Muscle layer of colon (tissue), 2 donors: ENCODE data around the gene ASAH2B.
A peak's percentile ranks its signal among the peaks of the same experiment; 100 is the strongest.
"Not testable (repeated sequence)": the region's sequence is repeated elsewhere in the genome, so short reads cannot be mapped to it uniquely, and the experiment has no call there.

Source experiments
- H3K27ac ChIP-seq: one replicate; pipeline ENCODE4 v1.7.0; 2013; ENCODE audit warnings: low read depth, mild to moderate bottlenecking, low read length, moderate library complexity
- H3K27me3 ChIP-seq, 2 donors: one replicate each; pipeline ENCODE4 v1.7.0; 2013; ENCODE audit warnings: low read length in 2 of 2, mild to moderate bottlenecking in 2 of 2; ENCODE audit not compliant: insufficient read depth in 2 of 2, control insufficient read depth in 1 of 2
- H3K36me3 ChIP-seq: one replicate; pipeline ENCODE4 v1.7.0; 2013; ENCODE audit warnings: mild to moderate bottlenecking, low read length; ENCODE audit not compliant: insufficient read depth
- H3K4me1 ChIP-seq: one replicate; pipeline ENCODE4 v1.7.0; 2013; ENCODE audit warnings: mild to moderate bottlenecking, low read length; ENCODE audit not compliant: insufficient read depth
- H3K4me3 ChIP-seq, 2 donors: one replicate each; pipeline ENCODE4 v1.7.0; 2013; ENCODE audit warnings: low read length in 2 of 2, low read depth in 1 of 2, mild to moderate bottlenecking in 1 of 2, moderate library complexity in 1 of 2
- H3K9ac ChIP-seq: one replicate; pipeline ENCODE4 v1.7.0; 2013; ENCODE audit warnings: low read length
- H3K9me3 ChIP-seq: one replicate; pipeline ENCODE4 v1.7.0; 2013; ENCODE audit warnings: mild to moderate bottlenecking, low read length
- donor health status: abdominal sarcoma.
- donor health status: Adenocarcinoma of cecum.

The ASAH2B gene

DNA sequence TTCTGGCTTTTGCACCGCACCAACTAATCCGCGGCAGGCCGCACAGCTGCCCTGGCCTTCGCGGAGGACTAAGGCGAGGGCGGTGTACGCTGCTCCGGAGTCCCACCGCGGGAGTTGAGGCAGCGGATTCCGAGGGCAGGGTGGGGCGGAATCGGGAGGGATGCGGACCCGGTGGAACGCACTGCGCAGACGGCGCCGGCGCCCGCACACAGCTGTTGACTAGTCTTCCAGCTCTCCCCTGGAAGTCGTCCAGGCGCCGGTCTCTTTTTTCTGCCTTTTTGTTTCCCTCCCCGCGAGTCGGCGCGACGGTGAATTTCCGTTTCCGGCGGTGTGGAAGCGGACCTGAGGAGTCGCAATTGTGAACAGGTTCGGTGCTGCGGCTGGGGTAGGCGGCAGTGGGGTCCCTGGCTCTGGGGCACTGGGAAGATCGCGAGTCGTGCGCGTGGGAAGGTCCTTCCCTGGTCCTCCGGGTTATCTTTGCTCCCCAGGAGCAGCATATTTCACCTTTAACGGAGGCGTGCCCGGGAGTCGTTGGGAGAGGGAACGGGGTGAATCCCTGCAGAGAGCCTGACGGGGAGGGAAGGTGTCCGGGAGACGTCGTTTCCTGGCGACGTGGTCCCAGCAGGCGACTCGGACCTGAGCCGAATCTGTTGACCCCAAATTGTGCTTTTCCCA lies at the start of gene ASAH2B:
Gene ASAH2B (plus strand): TSS at position 319 of the 675 bp plus-strand sequence. CDS start 5,195 bp downstream, outside the sequence.
- no peaks in the 10 kb centered on the region for H3K4me1 ChIP-seq
- no peaks in the 10 kb centered on the region for H3K36me3 ChIP-seq
- H3K9ac ChIP-seq = peak within 1 kb of the TSS; percentile 65
- no peaks in the 10 kb centered on the region for H3K9me3 ChIP-seq
- H3K27me3 ChIP-seq = no peaks in the 10 kb centered on the region
- H3K27ac ChIP-seq = peak within 1 kb of the TSS; percentile 58
- H3K4me3 ChIP-seq = peak within 1 kb of the TSS; percentile 74 to 88

- H3K4me1 ChIP-seq, H3K9ac ChIP-seq: not testable (repeated sequence)
Observed at GRCh38 chr10:50697819-50698218, 41.9 kb upstream of the ASAH2B start.

GRCh38 chr10:50701947-50702346 lies 37.8 kb upstream of the ASAH2B start:
- H3K27ac ChIP-seq, H3K4me1 ChIP-seq, H3K9ac ChIP-seq, H3K36me3 ChIP-seq, H3K9me3 ChIP-seq, H3K27me3 ChIP-seq, H3K4me3 ChIP-seq: not testable (repeated sequence)

More at GRCh38 chr10:50697819-50698218, 41.9 kb upstream of the ASAH2B start:
- not testable (repeated sequence) for H3K9me3 ChIP-seq, H3K27ac ChIP-seq, H3K27me3 ChIP-seq, H3K4me3 ChIP-seq, H3K36me3 ChIP-seq

- not testable (repeated sequence) for H3K27me3 ChIP-seq, H3K27ac ChIP-seq, H3K4me1 ChIP-seq, H3K4me3 ChIP-seq, H3K9me3 ChIP-seq, H3K36me3 ChIP-seq, H3K9ac ChIP-seq
Observed at GRCh38 chr10:50702997-50703396, 36.7 kb upstream of the ASAH2B start.

DNA sequence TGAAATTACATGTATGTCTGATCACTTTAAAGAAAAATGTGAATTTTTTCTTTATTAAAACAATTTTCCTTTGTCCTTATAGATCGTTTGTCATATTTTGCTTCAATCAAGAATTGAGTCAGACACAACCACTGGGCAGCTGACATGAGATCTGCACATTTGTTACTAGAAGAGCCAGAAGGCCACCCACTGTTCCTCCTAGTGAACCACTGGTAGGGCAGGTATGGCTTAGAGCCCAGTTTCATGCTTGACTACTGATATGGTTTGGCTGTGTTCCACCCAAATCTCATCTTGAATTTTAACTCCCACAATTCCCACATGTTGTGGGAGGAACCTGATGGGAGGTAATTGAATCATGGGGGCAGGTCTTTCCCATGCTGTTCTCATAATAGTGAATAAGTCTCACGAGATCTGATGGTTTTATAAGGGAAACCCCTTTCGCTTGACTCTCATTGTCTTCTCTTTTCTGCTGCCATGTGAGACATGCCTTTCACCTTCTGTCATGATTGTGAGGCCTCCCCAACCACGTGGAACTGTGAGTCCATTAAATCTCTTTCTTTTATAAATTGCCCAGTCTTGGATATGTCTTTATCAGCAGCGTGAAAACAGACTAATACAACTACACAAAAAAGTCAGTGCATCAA lies 35.2 kb upstream of the ASAH2B start:
- H3K27ac ChIP-seq, H3K9ac ChIP-seq, H3K4me1 ChIP-seq, H3K4me3 ChIP-seq, H3K36me3 ChIP-seq, H3K27me3 ChIP-seq, H3K9me3 ChIP-seq: not testable (repeated sequence)

- H3K4me1 ChIP-seq, H3K36me3 ChIP-seq, H3K9ac ChIP-seq, H3K27ac ChIP-seq, H3K4me3 ChIP-seq, H3K9me3 ChIP-seq, H3K27me3 ChIP-seq: not testable (repeated sequence)
Observed at GRCh38 chr10:50706006-50706405, 33.7 kb upstream of the ASAH2B start.

DNA sequence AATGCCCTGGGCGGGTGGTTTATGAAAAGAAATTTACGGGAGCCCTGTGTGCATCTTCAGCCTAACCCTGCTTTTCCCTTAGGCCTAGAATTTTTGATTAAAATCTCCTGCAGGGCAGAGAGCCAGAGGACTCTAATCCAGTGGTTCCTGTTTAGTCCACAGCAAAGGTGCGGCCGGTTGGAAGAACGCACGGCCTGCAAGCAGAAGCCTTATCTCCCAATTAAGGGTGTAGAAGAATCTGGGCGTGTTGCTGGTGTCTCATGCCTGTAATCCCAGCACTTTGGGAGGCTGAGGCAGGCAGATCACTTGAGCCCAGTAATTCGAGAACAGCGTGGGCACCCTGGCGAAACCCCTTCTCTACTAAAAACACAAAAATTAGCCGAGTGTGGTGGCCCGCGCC lies 29.5 kb upstream of the ASAH2B start:
- H3K9ac ChIP-seq, H3K9me3 ChIP-seq, H3K4me3 ChIP-seq, H3K27ac ChIP-seq, H3K36me3 ChIP-seq, H3K27me3 ChIP-seq, H3K4me1 ChIP-seq: not testable (repeated sequence)

- H3K27me3 ChIP-seq, H3K9ac ChIP-seq, H3K4me1 ChIP-seq, H3K9me3 ChIP-seq, H3K4me3 ChIP-seq, H3K36me3 ChIP-seq, H3K27ac ChIP-seq: not testable (repeated sequence)
Observed at GRCh38 chr10:50723812-50724211, 15.9 kb upstream of the ASAH2B start.

GRCh38 chr10:50728112-50728511 lies 11.6 kb upstream of the ASAH2B start:
- H3K9ac ChIP-seq, H3K4me1 ChIP-seq, H3K27me3 ChIP-seq, H3K27ac ChIP-seq, H3K36me3 ChIP-seq, H3K4me3 ChIP-seq, H3K9me3 ChIP-seq: not testable (repeated sequence)

DNA sequence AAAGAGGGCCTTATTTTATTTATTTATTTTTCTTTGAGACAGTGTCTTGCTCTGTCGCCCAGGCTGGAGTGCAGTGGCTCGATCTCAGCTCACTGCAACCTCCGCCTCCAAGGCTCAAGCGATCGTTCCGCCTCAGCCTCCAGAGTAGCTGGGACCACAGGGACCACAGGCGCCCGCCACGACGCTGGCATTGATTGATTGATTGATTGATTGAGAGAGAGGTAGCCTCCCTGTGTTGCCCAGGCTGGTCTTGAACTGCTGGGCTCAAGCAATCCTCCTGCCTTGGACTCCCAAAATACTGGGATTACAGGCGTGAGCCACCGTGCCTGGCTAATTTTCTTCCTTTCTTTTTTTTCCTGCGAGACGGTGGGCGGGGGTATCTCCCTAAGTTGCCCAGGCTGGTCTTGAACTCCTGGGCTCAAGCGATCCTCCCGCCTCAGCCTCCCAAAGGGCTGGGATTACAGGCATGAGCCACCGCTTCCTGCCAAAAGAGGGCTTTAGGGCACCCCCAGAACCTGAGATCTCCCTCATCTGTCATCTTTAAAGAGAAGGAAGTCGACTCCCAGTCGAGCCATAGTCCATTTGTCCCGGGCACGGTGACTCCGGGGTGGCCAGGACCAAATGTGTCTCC lies 634 bp upstream of the ASAH2B start:
- Histone ChIP-seq H3K27ac (peak overlapping the region; percentile 58), H3K4me3 (peak overlapping the region; percentile 74 to 88), H3K9ac (peak overlapping the region; percentile 65)
- not testable (repeated sequence) for H3K4me1 ChIP-seq, H3K27me3 ChIP-seq, H3K36me3 ChIP-seq, H3K9me3 ChIP-seq

DNA sequence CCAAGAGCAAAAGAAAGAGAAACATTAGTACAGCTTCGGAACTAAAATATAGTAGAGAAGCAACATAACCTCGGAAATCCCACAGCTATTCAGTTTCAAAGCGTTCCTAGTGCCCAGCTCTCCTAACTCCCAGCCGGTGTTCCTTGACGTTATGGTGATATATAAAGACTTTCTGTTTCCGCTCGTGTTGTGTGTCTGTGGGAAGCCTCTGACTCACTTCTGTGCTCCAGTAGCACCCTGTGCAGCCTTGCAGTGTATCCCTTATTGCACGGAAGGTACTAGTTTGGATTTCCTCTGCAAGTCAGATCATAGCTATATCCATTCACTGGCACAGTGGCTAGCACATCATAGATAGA lies 535 bp downstream of the ASAH2B start:
- peak overlapping the region; percentile 65 for H3K9ac ChIP-seq
- peak overlapping the region; percentile 74 to 88 for H3K4me3 ChIP-seq
- no peaks in the 10 kb centered on the region for H3K9me3 ChIP-seq
- H3K36me3 ChIP-seq = no peaks in the 10 kb centered on the region
- no peaks in the 10 kb centered on the region for H3K27me3 ChIP-seq
- H3K4me1 ChIP-seq = no peaks in the 10 kb centered on the region
- H3K27ac ChIP-seq = peak overlapping the region; percentile 58

DNA sequence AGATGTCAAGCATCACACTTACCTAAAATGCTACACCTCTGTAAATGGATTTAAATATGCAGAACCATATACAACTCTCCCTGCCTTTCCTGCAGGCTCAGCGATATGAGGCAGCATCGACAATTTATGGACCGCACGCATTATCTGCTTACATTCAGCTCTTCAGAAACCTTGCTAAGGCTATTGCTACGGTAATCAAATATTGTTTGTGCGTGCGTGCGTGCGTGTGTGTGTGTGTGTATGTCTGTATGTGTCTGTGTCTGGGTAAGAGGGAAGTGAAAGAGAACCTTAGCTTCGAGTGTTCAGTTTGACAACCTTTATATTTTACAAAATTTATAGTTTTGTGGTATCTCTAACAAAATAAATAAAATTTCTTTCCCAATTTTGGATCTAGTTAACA lies 3.1 kb downstream of the ASAH2B start:
- H3K36me3 ChIP-seq, H3K4me3 ChIP-seq, H3K9me3 ChIP-seq, H3K27me3 ChIP-seq, H3K4me1 ChIP-seq, H3K9ac ChIP-seq, H3K27ac ChIP-seq: not testable (repeated sequence)
